ENCODE results near the gene CAMSAP2. TPM values are rescaled to one million over a fixed set of nuclear protein-coding genes. Genes with fewer than 3 reads are reported as not detected.

The CAMSAP2 gene
- total RNA-seq, result 1.4 and 2.5 TPM in 2 replicates

- Mint-ChIP-seq H3K27me3 (peaks cover 39% of the 10 kb centered on the region), H3K9me3 (no peaks in the 10 kb centered on the region), H3K4me3 (peak within 1 kb of the TSS; percentile 94), H3K27ac (peak within 1 kb of the TSS; percentile 87), H3K36me3 (ENCODE audit: low read depth) (peaks cover 2% of the 10 kb centered on the region), H3K4me1 (peaks cover 21% of the 10 kb centered on the region)
- intact Hi-C loops (cut with micrococcal nuclease), result loop anchor here (2.0 kb wide), 1 partner anchor 118 kb away; the partner anchor contains the start of gene KIF14
- DNase-seq, result peak; percentile 89
Measured at GRCh38 chr1:200738327-200738948, at the start of gene CAMSAP2. TSS of gene CAMSAP2 (plus strand) at chr1:200738893. CDS start at chr1:200739828, 935 bp downstream.

GRCh38 chr1:200692316-200692715 lies 46.4 kb upstream of the CAMSAP2 start:
- H3K4me3 Mint-ChIP-seq, result no peak overlapping the region
- no peaks in the 10 kb centered on the region for H3K9me3 Mint-ChIP-seq
- H3K27me3 Mint-ChIP-seq, result peaks cover 21% of the 10 kb centered on the region
- H3K4me1 Mint-ChIP-seq, result no peaks in the 10 kb centered on the region
- H3K27ac Mint-ChIP-seq, result no peak overlapping the region
- intact Hi-C loops (cut with micrococcal nuclease), result no loop called here
- H3K36me3 Mint-ChIP-seq (ENCODE audit: low read depth), result no peaks in the 10 kb centered on the region
- DNase-seq, result no peak

GRCh38 chr1:200693327-200693726 lies 45.4 kb upstream of the CAMSAP2 start:
- intact Hi-C loops (cut with micrococcal nuclease), result no loop called here
- Mint-ChIP-seq H3K27me3 (peaks cover 18% of the 10 kb centered on the region), H3K27ac (no peak overlapping the region), H3K36me3 (ENCODE audit: low read depth) (no peaks in the 10 kb centered on the region), H3K4me3 (no peak overlapping the region), H3K9me3 (no peaks in the 10 kb centered on the region), H3K4me1 (no peaks in the 10 kb centered on the region)
- no peak for DNase-seq

- no peak overlapping the region for H3K4me3 Mint-ChIP-seq
- no peaks in the 10 kb centered on the region for H3K4me1 Mint-ChIP-seq
- H3K27ac Mint-ChIP-seq, result no peak overlapping the region
- H3K27me3 Mint-ChIP-seq, result peaks cover 22% of the 10 kb centered on the region
- H3K9me3 Mint-ChIP-seq, result no peaks in the 10 kb centered on the region
- DNase-seq, result no peak
- intact Hi-C loops (cut with micrococcal nuclease), result no loop called here
- H3K36me3 Mint-ChIP-seq (ENCODE audit: low read depth), result no peaks in the 10 kb centered on the region
Measured at GRCh38 chr1:200694738-200695137, 44.0 kb upstream of the CAMSAP2 start.

- peaks cover 17% of the 10 kb centered on the region for H3K27me3 Mint-ChIP-seq
- H3K9me3 Mint-ChIP-seq, result no peaks in the 10 kb centered on the region
- H3K4me1 Mint-ChIP-seq, result no peaks in the 10 kb centered on the region
- DNase-seq, result no peak
- no peaks in the 10 kb centered on the region for H3K36me3 Mint-ChIP-seq (ENCODE audit: low read depth)
- H3K27ac Mint-ChIP-seq, result no peak overlapping the region
- intact Hi-C loops (cut with micrococcal nuclease), result no loop called here
- no peak overlapping the region for H3K4me3 Mint-ChIP-seq
Measured at GRCh38 chr1:200699871-200700270, 38.8 kb upstream of the CAMSAP2 start.

- intact Hi-C loops (cut with micrococcal nuclease), result no loop called here
- no peaks in the 10 kb centered on the region for H3K9me3 Mint-ChIP-seq
- H3K4me3 Mint-ChIP-seq, result no peak overlapping the region
- DNase-seq, result no peak
- H3K27ac Mint-ChIP-seq, result no peak overlapping the region
- H3K36me3 Mint-ChIP-seq (ENCODE audit: low read depth), result no peaks in the 10 kb centered on the region
- no peaks in the 10 kb centered on the region for H3K4me1 Mint-ChIP-seq
- peaks cover 13% of the 10 kb centered on the region for H3K27me3 Mint-ChIP-seq
Measured at GRCh38 chr1:200704986-200705500, 33.6 kb upstream of the CAMSAP2 start.

GRCh38 chr1:200706111-200706814 lies 32.4 kb upstream of the CAMSAP2 start:
- no peak for DNase-seq
- H3K4me3 Mint-ChIP-seq, result no peak overlapping the region
- intact Hi-C loops (cut with micrococcal nuclease), result no loop called here
- H3K36me3 Mint-ChIP-seq (ENCODE audit: low read depth), result no peaks in the 10 kb centered on the region
- H3K27ac Mint-ChIP-seq, result no peak overlapping the region
- H3K9me3 Mint-ChIP-seq, result no peaks in the 10 kb centered on the region
- peaks cover 10% of the 10 kb centered on the region for H3K27me3 Mint-ChIP-seq
- H3K4me1 Mint-ChIP-seq, result no peaks in the 10 kb centered on the region

GRCh38 chr1:200707116-200707515 lies 31.6 kb upstream of the CAMSAP2 start:
- Mint-ChIP-seq H3K4me1 (no peaks in the 10 kb centered on the region), H3K27me3 (peaks cover 6% of the 10 kb centered on the region), H3K4me3 (no peak overlapping the region), H3K36me3 (ENCODE audit: low read depth) (no peaks in the 10 kb centered on the region), H3K9me3 (no peaks in the 10 kb centered on the region), H3K27ac (no peak overlapping the region)
- DNase-seq, result no peak
- intact Hi-C loops (cut with micrococcal nuclease), result no loop called here

GRCh38 chr1:200708161-200708560 lies 30.5 kb upstream of the CAMSAP2 start:
- Mint-ChIP-seq H3K4me1 (no peaks in the 10 kb centered on the region), H3K27me3 (peaks cover 4% of the 10 kb centered on the region), H3K27ac (no peak overlapping the region), H3K36me3 (ENCODE audit: low read depth) (no peaks in the 10 kb centered on the region), H3K4me3 (no peak overlapping the region), H3K9me3 (no peaks in the 10 kb centered on the region)
- no peak for DNase-seq
- intact Hi-C loops (cut with micrococcal nuclease), result no loop called here

- Mint-ChIP-seq H3K27ac (no peak overlapping the region), H3K4me1 (no peaks in the 10 kb centered on the region), H3K27me3 (peaks cover 8% of the 10 kb centered on the region), H3K4me3 (no peak overlapping the region), H3K36me3 (ENCODE audit: low read depth) (no peaks in the 10 kb centered on the region), H3K9me3 (no peaks in the 10 kb centered on the region)
- intact Hi-C loops (cut with micrococcal nuclease), result no loop called here
- no peak for DNase-seq
Measured at GRCh38 chr1:200708769-200709168, 29.9 kb upstream of the CAMSAP2 start.

GRCh38 chr1:200710166-200710565 lies 28.5 kb upstream of the CAMSAP2 start:
- H3K4me3 Mint-ChIP-seq, result no peak overlapping the region
- no peak for DNase-seq
- intact Hi-C loops (cut with micrococcal nuclease), result no loop called here
- H3K4me1 Mint-ChIP-seq, result no peaks in the 10 kb centered on the region
- H3K9me3 Mint-ChIP-seq, result no peaks in the 10 kb centered on the region
- no peaks in the 10 kb centered on the region for H3K36me3 Mint-ChIP-seq (ENCODE audit: low read depth)
- peaks cover 12% of the 10 kb centered on the region for H3K27me3 Mint-ChIP-seq
- H3K27ac Mint-ChIP-seq, result no peak overlapping the region

GRCh38 chr1:200714504-200715187 lies 24.0 kb upstream of the CAMSAP2 start:
- Mint-ChIP-seq H3K27ac (no peak overlapping the region), H3K27me3 (peaks cover 29% of the 10 kb centered on the region), H3K9me3 (peaks cover 3% of the 10 kb centered on the region), H3K36me3 (ENCODE audit: low read depth) (no peaks in the 10 kb centered on the region), H3K4me3 (no peak overlapping the region), H3K4me1 (no peaks in the 10 kb centered on the region)
- intact Hi-C loops (cut with micrococcal nuclease), result no loop called here
- no peak for DNase-seq

- H3K27me3 Mint-ChIP-seq, result peaks cover 40% of the 10 kb centered on the region
- no peak overlapping the region for H3K27ac Mint-ChIP-seq
- H3K36me3 Mint-ChIP-seq (ENCODE audit: low read depth), result no peaks in the 10 kb centered on the region
- H3K9me3 Mint-ChIP-seq, result peaks cover 3% of the 10 kb centered on the region
- H3K4me1 Mint-ChIP-seq, result no peaks in the 10 kb centered on the region
- H3K4me3 Mint-ChIP-seq, result no peak overlapping the region
- intact Hi-C loops (cut with micrococcal nuclease), result no loop called here
- no peak for DNase-seq
Measured at GRCh38 chr1:200720199-200720598, 18.5 kb upstream of the CAMSAP2 start.

GRCh38 chr1:200724064-200724463 lies 14.6 kb upstream of the CAMSAP2 start:
- DNase-seq, result peak; percentile 37
- no peaks in the 10 kb centered on the region for H3K9me3 Mint-ChIP-seq
- intact Hi-C loops (cut with micrococcal nuclease), result no loop called here
- H3K4me3 Mint-ChIP-seq, result no peak overlapping the region
- no peaks in the 10 kb centered on the region for H3K4me1 Mint-ChIP-seq
- no peaks in the 10 kb centered on the region for H3K36me3 Mint-ChIP-seq (ENCODE audit: low read depth)
- peaks cover 21% of the 10 kb centered on the region for H3K27me3 Mint-ChIP-seq
- no peak overlapping the region for H3K27ac Mint-ChIP-seq

All from activated CD4-positive, alpha-beta T cell treated with anti-CD3 and anti-CD28 coated beads, Interleukin-2, amount 10 ng/mL, durations not matched to agents 24 days and 14 days (primary cell).